K562 (cell line): ENCODE data around the gene DLL4. TPM values are rescaled to one million over a fixed set of nuclear protein-coding genes. Genes with fewer than 3 reads are reported as not detected.

Experiments used
- ATAC-seq: fragments of 200-7000 bp; cut with Tn5 transposase; 3 replicates; pipeline ENCODE4 v1.9.1; 2020; ENCODE audit warnings: moderate library complexity
- BruUV-seq: library from RNA; stranded (reverse); fragments of 400-500 nt; replicated peaks from 2 replicates; lab custom pipeline; 2021; lab: Mats Ljungman, UMichigan
- CTCF ChIA-PET: fragments of 300-600 bp; formaldehyde crosslinking; extraction: SDS; loops from one replicate; lab custom pipeline; 2021; ENCODE audit warnings: low intra/inter-chr PET ratio; lab: Yijun Ruan, JAX
- POLR2A ChIA-PET: fragments of 300-600, 350-650 bp; sonication (Branson Sonifier 250); formaldehyde crosslinking; extraction: SDS; loops from one replicate; lab custom pipeline; 2021; ENCODE audit warnings: antibody characterized with exemption, inconsistent platforms; lab: Yijun Ruan, JAX
- DNase-seq, 4 experiments: peaks; one replicate each; pipeline versions ENCODE4 v3.0.0 to v3.0.0-alpha.2; 2011 to 2018; ENCODE audit warnings: low spot score in 3 of 4, mixed read lengths in 3 of 4; ENCODE audit errors: extremely low read depth in 1 of 4
- FAIRE-seq: peaks from 2 replicates; lab custom pipeline; 2011; peaks lifted over from hg19 to GRCh38; lab: Jason Lieb, UNC
- H2AFZ ChIP-seq: 2 replicates; pipeline ENCODE4 v1.6.0; 2011; ENCODE audit warnings: low read depth, low read length, control low read depth, inconsistent platforms
- H3K27ac ChIP-seq: fragments of 200-600 bp; 3 replicates; pipeline ENCODE4 v1.8.0; 2011; ENCODE audit warnings: low read depth, mild to moderate bottlenecking, control low read depth, inconsistent platforms, low read length, moderate library complexity, mixed read lengths; ENCODE audit errors: extremely low read depth
- H3K27me3 ChIP-seq, 2 experiments: fragments of 300-600 bp in 1 of 2; 2 replicates in 1 of 2; 3 replicates in 1 of 2; pipeline versions ENCODE4 v1.6.0 to v1.8.0; 2011; ENCODE audit warnings: inconsistent platforms in 2 of 2, low read length in 2 of 2, mild to moderate bottlenecking in 1 of 2, mixed read lengths in 1 of 2, moderate library complexity in 1 of 2; ENCODE audit not compliant: control insufficient read depth in 2 of 2, insufficient read depth in 2 of 2
- H3K36me3 ChIP-seq: fragments of 300-600 bp; 3 replicates; pipeline ENCODE4 v1.8.0; 2011; ENCODE audit warnings: mild to moderate bottlenecking, low read length, inconsistent platforms; ENCODE audit not compliant: control insufficient read depth, insufficient read depth
- H3K4me1 ChIP-seq, 2 experiments: fragments of 200-600 bp in 1 of 2; replicated peaks in 1 of 2; 2 replicates in 1 of 2; 3 replicates in 1 of 2; pipeline versions ENCODE4 v1.5.1 to v1.8.0; 2011; ENCODE audit warnings: inconsistent platforms in 2 of 2, low read length in 2 of 2, mild to moderate bottlenecking in 1 of 2, mixed read lengths in 1 of 2, moderate library complexity in 1 of 2; ENCODE audit not compliant: control insufficient read depth in 2 of 2, insufficient read depth in 2 of 2
- H3K4me2 ChIP-seq: 2 replicates; pipeline ENCODE4 v1.6.1; 2011; ENCODE audit warnings: low read length, control low read depth, inconsistent platforms, mixed read lengths; ENCODE audit not compliant: insufficient read depth
- H3K4me3 ChIP-seq: fragments of 200-600 bp; sonication (generic), shearing (Covaris generic); 2 replicates; pipeline ENCODE4 v1.5.1; 2016; ENCODE audit warnings: control low read depth, inconsistent platforms
- H3K79me2 ChIP-seq: fragments of 200-600 bp; 3 replicates; pipeline ENCODE4 v1.8.0; 2011; ENCODE audit warnings: low read length, inconsistent platforms; ENCODE audit not compliant: control insufficient read depth, insufficient read depth
- H3K9ac ChIP-seq, 2 experiments: 2 replicates each; pipeline versions ENCODE4 v1.6.0 to v1.6.1; 2011; ENCODE audit warnings: low read depth in 2 of 2, low read length in 2 of 2, control low read depth in 1 of 2, inconsistent platforms in 1 of 2, mild to moderate bottlenecking in 1 of 2, mixed read lengths in 1 of 2; ENCODE audit not compliant: insufficient read depth in 1 of 2
- H3K9me1 ChIP-seq: one replicate; pipeline ENCODE4 v1.6.0; 2011; ENCODE audit warnings: inconsistent platforms, mild to moderate bottlenecking, low read length, moderate library complexity; ENCODE audit not compliant: control insufficient read depth, insufficient read depth
- H3K9me3 ChIP-seq: replicated peaks from 2 replicates; pipeline ENCODE4 v1.5.1; 2011; ENCODE audit warnings: low read depth, low read length, inconsistent platforms; ENCODE audit not compliant: control insufficient read depth, insufficient read depth
- H4K20me1 ChIP-seq: replicated peaks from 2 replicates; pipeline ENCODE4 v1.6.1; 2011; ENCODE audit warnings: low read length, inconsistent platforms, mixed read lengths; ENCODE audit not compliant: control insufficient read depth, insufficient read depth
- E2F5 ChIP-seq: sonication (generic); formaldehyde crosslinking; IDR thresholded peaks from 2 replicates; pipeline ENCODE4 v1.8.0; 2022; ENCODE audit warnings: mild to moderate bottlenecking, missing genetic modification reagents
- GABPB1 ChIP-seq: sonication (generic); formaldehyde crosslinking; IDR thresholded peaks from 2 replicates; pipeline ENCODE4 v1.8.0; 2022; ENCODE audit warnings: mild to moderate bottlenecking, missing genetic modification reagents
- KLF6 ChIP-seq: fragments of 250-450 bp; sonication (Bioruptor Pico); IDR thresholded peaks from 2 replicates; pipeline ENCODE4 v1.4.0; 2020; ENCODE audit warnings: mild to moderate bottlenecking, moderate library complexity, borderline replicate concordance
- NCOR1 ChIP-seq: fragments of 450-650 bp; IDR thresholded peaks from 2 replicates; pipeline ENCODE4 v1.6.1; 2016; ENCODE audit warnings: mild to moderate bottlenecking, moderate library complexity
- PHB ChIP-seq: fragments of 250-450 bp; sonication (Bioruptor Pico); IDR thresholded peaks from 2 replicates; pipeline ENCODE4 v1.5.0; 2021
- PHB2 ChIP-seq: fragments of 450-650 bp; IDR thresholded peaks from 2 replicates; pipeline ENCODE4 v1.6.1; 2017; ENCODE audit warnings: low read depth
- RAD51 ChIP-seq: fragments of 450-650 bp; IDR thresholded peaks from 2 replicates; pipeline ENCODE4 v1.7.1; 2016; ENCODE audit warnings: low read depth, mild to moderate bottlenecking, borderline replicate concordance
- SAFB ChIP-seq: fragments of 200-400 bp; formaldehyde crosslinking; IDR thresholded peaks from 2 replicates; pipeline ENCODE4 v1.6.1; 2017; ENCODE audit warnings: low read depth, low read length, borderline replicate concordance
- WGBS: fragments of 100-300 bp; shearing (Covaris generic); methylation state at CpG from one replicate; pipeline ENCODE4 v1.1.6; 2016; ENCODE audit warnings: low coverage, mixed read lengths; ENCODE audit not compliant: insufficient coverage; ENCODE audit errors: missing lambda C conversion rate; 5-methylcytosine and 5-hydroxymethylcytosine counted together
- in situ Hi-C: fragments of 300-500 bp; cut with MboI; formaldehyde crosslinking; loops from 4 replicates; pipeline ENCODE4 v1.15.0; 2018; ENCODE audit warnings: inconsistent platforms, mixed read lengths
- intact Hi-C: fragments of 100-400 bp; cut with micrococcal nuclease; formaldehyde crosslinking; loops from 2 replicates; pipeline ENCODE4 v1.14.2; 2022
- polyA plus RNA-seq, 8 experiments: library from polyadenylated mRNA; depleted of rRNA in 4 of 8; stranded (reverse) in 5 of 8; unstranded in 3 of 8; fragments of >200 nt; fragmentation: Nextera tagmentation in 2 of 8; fragmentation: Illumina TruSeq in 1 of 8; extraction: Ambion mirVana in 2 of 8; extraction: Trizol in 1 of 8; gene quantifications; 2 replicates each; pipeline versions ENCODE4 v1.2.1 to v1.2.3, GENCODE V29; 2011 to 2014; ENCODE audit warnings: inconsistent platforms in 1 of 8, missing spikeins in 1 of 8
- total RNA-seq, 7 experiments: library from RNA; depleted of rRNA in 6 of 7; stranded (reverse); fragments of >200 nt in 6 of 7; fragmentation: Illumina TruSeq in 2 of 7; extraction: Trizol in 2 of 7; gene quantifications; 2 replicates each; pipeline versions ENCODE4 v1.2.1 to v1.2.3, GENCODE V29; 2011 to 2021; ENCODE audit warnings: low replicate concordance in 1 of 7

The DLL4 gene
- total and polyA plus RNA-seq, 9 of the 15 experiments (the other 6 are each of a cell fraction or from before 2014, with no cell fraction given): 0.04 to 1.1 (median 0.41) TPM; not detected in 1

- H3K79me2 ChIP-seq: no peaks in the 10 kb centered on the region
- H3K9me3 ChIP-seq: no peaks in the 10 kb centered on the region
- BruUV-seq: no TSS peak
- DNase-seq: no peak
- H3K9me1 ChIP-seq: no peaks in the 10 kb centered on the region
- no peaks in the 10 kb centered on the region for H3K4me1 ChIP-seq
- no peak overlapping the region for H3K27ac ChIP-seq
- H3K9ac ChIP-seq: no peak overlapping the region
- H3K36me3 ChIP-seq: peaks cover 95% of the 10 kb centered on the region
- no peak for FAIRE-seq
- H2AFZ ChIP-seq: no peak overlapping the region
- H4K20me1 ChIP-seq: peaks cover 6% of the 10 kb centered on the region; the same call in 1 of the 2 replicates
- H3K27me3 ChIP-seq: no peaks in the 10 kb centered on the region
- in situ Hi-C loops (no loop called here), intact Hi-C loops (no loop called here)
- H3K4me3 ChIP-seq: no peak overlapping the region
- no peak for ATAC-seq
- ChIA-PET CTCF (no interaction called here), POLR2A (interaction anchor here (1.6 kb wide), 1 partner anchor 18 kb away, joined by 5 read pairs; no protein-coding TSS in a partner anchor)
- WGBS: 87% methylated on average over 13 of the region's 13 CpGs
- no peak for TF ChIP-seq NCOR1
- no peak for TF ChIP-seq GABPB1 (CRISPR knock-in tag)
- no peak for TF ChIP-seq PHB2
- TF ChIP-seq E2F5 (CRISPR knock-in tag): no peak
- no peak for TF ChIP-seq SAFB
- no peak for TF ChIP-seq PHB (CRISPR knock-in tag)
- TF ChIP-seq RAD51: no peak
- no peak for TF ChIP-seq KLF6 (CRISPR knock-in tag)
- H3K4me2 ChIP-seq: no peak overlapping the region
These were observed 53.7 kb downstream of the DLL4 start for GRCh38 chr15:40982855-40983254.
